Right lobe of liver (tissue), 4 donors: ENCODE data around the gene FAM124A.

Experiments used
- CTCF ChIP-seq, 4 donors: fragments of 200-600 bp in 3 of 4; fragments of 450-650 bp in 1 of 4; IDR thresholded peaks; one replicate each; pipeline versions ENCODE4 v1.5.1 to v1.8.0; 2016 to 2022; ENCODE audit warnings: antibody characterized with exemption in 4 of 4, mild to moderate bottlenecking in 2 of 4
- POLR2A ChIP-seq: fragments of 450-650 bp; IDR thresholded peaks from one replicate; pipeline ENCODE4 v1.6.1; 2017; ENCODE audit warnings: antibody characterized with exemption, mild to moderate bottlenecking
- donor health status: DM: no; HTN: no; CAD: no.
- donor health status: DM: no; HTN: no; CAD: no.
- donor health status: DM: no; HTN: yes; CAD: no.

- TF ChIP-seq POLR2A, result no peak
- no peak for TF ChIP-seq CTCF (IDR thresholded peaks at IDR 0.05)
Measured at GRCh38 chr13:51240178-51240577, 18.0 kb downstream of the FAM124A start.
